ENCODE measurements around the gene PMP22.
A peak's percentile ranks its signal among the peaks of the same experiment; 100 is the strongest.

DNA sequence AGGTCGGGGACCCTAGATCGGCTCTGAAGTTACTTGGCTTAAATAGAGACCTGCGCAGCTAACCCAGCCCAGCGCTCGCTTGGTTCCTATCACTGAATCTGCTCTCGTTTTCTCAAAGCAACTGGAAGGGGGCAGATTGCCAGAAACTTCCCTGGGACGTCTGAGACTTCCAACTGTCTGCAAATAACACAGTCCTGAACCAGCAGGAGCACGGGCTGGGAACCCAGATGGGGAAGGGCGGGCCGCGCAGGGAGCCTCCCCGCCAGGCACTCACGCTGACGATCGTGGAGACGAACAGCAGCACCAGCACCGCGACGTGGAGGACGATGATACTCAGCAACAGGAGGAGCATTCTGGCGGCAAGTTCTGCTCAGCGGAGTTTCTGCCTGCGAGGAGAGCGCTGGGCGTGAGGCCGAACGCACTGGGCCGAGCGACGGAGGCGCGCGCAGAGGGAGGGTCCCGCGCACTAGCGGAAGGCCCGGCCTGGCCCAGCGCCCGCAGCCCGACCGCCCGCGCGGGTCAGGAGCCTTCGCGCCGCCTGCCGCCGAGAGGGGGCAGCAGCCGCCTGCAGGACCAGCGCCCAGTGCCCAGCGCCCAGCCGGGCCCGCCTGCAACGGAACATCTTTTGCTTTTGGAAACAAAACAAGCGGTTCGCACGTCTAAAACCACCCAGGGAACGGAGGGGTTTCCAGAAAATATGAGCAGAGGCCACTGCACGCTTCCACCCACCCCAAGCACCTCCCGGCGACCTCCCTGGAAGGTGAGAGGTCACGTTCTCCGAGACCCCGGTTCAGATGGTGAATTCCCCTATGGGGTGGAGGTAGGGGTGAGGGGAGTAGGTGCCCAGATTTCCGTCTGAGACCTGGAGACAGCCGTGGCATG, 4.5 kb downstream of the PMP22 start:
- TF ChIP-seq, protein P1, sequence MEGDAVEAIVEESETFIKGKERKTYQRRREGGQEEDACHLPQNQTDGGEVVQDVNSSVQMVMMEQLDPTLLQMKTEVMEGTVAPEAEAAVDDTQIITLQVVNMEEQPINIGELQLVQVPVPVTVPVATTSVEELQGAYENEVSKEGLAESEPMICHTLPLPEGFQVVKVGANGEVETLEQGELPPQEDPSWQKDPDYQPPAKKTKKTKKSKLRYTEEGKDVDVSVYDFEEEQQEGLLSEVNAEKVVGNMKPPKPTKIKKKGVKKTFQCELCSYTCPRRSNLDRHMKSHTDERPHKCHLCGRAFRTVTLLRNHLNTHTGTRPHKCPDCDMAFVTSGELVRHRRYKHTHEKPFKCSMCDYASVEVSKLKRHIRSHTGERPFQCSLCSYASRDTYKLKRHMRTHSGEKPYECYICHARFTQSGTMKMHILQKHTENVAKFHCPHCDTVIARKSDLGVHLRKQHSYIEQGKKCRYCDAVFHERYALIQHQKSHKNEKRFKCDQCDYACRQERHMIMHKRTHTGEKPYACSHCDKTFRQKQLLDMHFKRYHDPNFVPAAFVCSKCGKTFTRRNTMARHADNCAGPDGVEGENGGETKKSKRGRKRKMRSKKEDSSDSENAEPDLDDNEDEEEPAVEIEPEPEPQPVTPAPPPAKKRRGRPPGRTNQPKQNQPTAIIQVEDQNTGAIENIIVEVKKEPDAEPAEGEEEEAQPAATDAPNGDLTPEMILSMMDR (IDR thresholded peaks at IDR 0.05; ENCODE audit: low read depth, low read length): peak; percentile 42
- TF ChIP-seq POLR2A (IDR thresholded peaks at IDR 0.05; ENCODE audit: extremely low read depth, insufficient read length): no peak
- TF ChIP-seq, protein P2, sequence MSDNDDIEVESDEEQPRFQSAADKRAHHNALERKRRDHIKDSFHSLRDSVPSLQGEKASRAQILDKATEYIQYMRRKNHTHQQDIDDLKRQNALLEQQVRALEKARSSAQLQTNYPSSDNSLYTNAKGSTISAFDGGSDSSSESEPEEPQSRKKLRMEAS (IDR thresholded peaks at IDR 0.05; ENCODE audit: low read depth, low read length): no peak

Data from NB4 (cell line).